Neuronal stem cell (in vitro differentiated cells): ENCODE measurements around the gene TCF7L2.
A peak's percentile ranks its signal among the peaks of the same experiment; 100 is the strongest.

ENCODE experiments used
- DNase-seq: peaks from one replicate; pipeline ENCODE4 v3.0.0-alpha.2; 2013; ENCODE audit warnings: low spot score
- H2AFZ ChIP-seq: one replicate; pipeline ENCODE4 v1.6.1; 2013; ENCODE audit warnings: mild to moderate bottlenecking, low read length, inconsistent platforms
- H2AK5ac ChIP-seq: 2 replicates; pipeline ENCODE4 v1.6.1; 2013; ENCODE audit warnings: low read depth, mild to moderate bottlenecking, inconsistent platforms, low read length, moderate library complexity, mixed read lengths
- H2BK120ac ChIP-seq: 2 replicates; pipeline ENCODE4 v1.6.1; 2013; ENCODE audit warnings: low read depth, mild to moderate bottlenecking, inconsistent platforms, low read length, moderate library complexity, mixed read lengths
- H2BK12ac ChIP-seq: one replicate; pipeline ENCODE4 v1.6.1; 2013; ENCODE audit warnings: low read length, inconsistent platforms
- H2BK15ac ChIP-seq: 2 replicates; pipeline ENCODE4 v1.6.1; 2013; ENCODE audit warnings: mild to moderate bottlenecking, low read length, inconsistent platforms, mixed read lengths
- H2BK5ac ChIP-seq: one replicate; pipeline ENCODE4 v1.6.1; 2013; ENCODE audit warnings: inconsistent platforms, mild to moderate bottlenecking, low read length, moderate library complexity
- H3K14ac ChIP-seq: one replicate; pipeline ENCODE4 v1.6.1; 2013; ENCODE audit warnings: low read length, inconsistent platforms
- H3K18ac ChIP-seq: 2 replicates; pipeline ENCODE4 v1.6.1; 2013; ENCODE audit warnings: low read length, inconsistent platforms
- H3K23ac ChIP-seq: 2 replicates; pipeline ENCODE4 v1.6.1; 2013; ENCODE audit warnings: low read depth, mild to moderate bottlenecking, mixed read lengths, low read length, inconsistent platforms; ENCODE audit not compliant: poor library complexity
- H3K27ac ChIP-seq: replicated peaks from 3 replicates; pipeline ENCODE4 v1.5.1; 2013; ENCODE audit warnings: low read length, inconsistent platforms
- H3K27me3 ChIP-seq, 3 experiments: 2 replicates each; pipeline ENCODE4 v1.6.1; 2013; ENCODE audit warnings: low read length in 3 of 3, mild to moderate bottlenecking in 2 of 3, inconsistent platforms in 1 of 3, low read depth in 1 of 3, mixed read lengths in 1 of 3, moderate library complexity in 1 of 3; ENCODE audit not compliant: control insufficient read depth in 3 of 3, insufficient read depth in 3 of 3
- H3K36me3 ChIP-seq, 2 donors: replicated peaks in 1 of 2; 2 replicates each; pipeline ENCODE4 v1.6.1; 2013; ENCODE audit warnings: low read length in 2 of 2; ENCODE audit not compliant: control insufficient read depth in 2 of 2, insufficient read depth in 2 of 2
- H3K4ac ChIP-seq: 2 replicates; pipeline ENCODE4 v1.6.1; 2013; ENCODE audit warnings: inconsistent platforms, mild to moderate bottlenecking, low read length, moderate library complexity
- H3K4me1 ChIP-seq, 2 donors: 1 replicate in 1 of 2; 2 replicates in 1 of 2; pipeline ENCODE4 v1.6.1; 2013; ENCODE audit warnings: low read length in 2 of 2, low read depth in 1 of 2; ENCODE audit not compliant: control insufficient read depth in 2 of 2, insufficient read depth in 1 of 2
- H3K4me2 ChIP-seq: one replicate; pipeline ENCODE4 v1.6.1; 2013; ENCODE audit warnings: mild to moderate bottlenecking, low read length, inconsistent platforms; ENCODE audit not compliant: insufficient read depth, poor library complexity, severe bottlenecking
- H3K4me3 ChIP-seq, 2 donors: 2 replicates each; pipeline ENCODE4 v1.5.1; 2013; ENCODE audit warnings: low read length in 2 of 2, mild to moderate bottlenecking in 2 of 2, inconsistent platforms in 1 of 2, moderate library complexity in 1 of 2
- H3K79me1 ChIP-seq: one replicate; pipeline ENCODE4 v1.6.1; 2013; ENCODE audit warnings: low read depth, mild to moderate bottlenecking, inconsistent platforms, low read length, moderate library complexity
- H3K9ac ChIP-seq: one replicate; pipeline ENCODE4 v1.6.1; 2013; ENCODE audit warnings: mild to moderate bottlenecking, low read depth, low read length, inconsistent platforms; ENCODE audit not compliant: poor library complexity
- H3K9me3 ChIP-seq, 2 donors: replicated peaks in 1 of 2; 2 replicates each; pipeline versions ENCODE3 to v1.6.1; 2013; ENCODE audit warnings: low read length in 2 of 2, mild to moderate bottlenecking in 2 of 2, inconsistent platforms in 1 of 2, low read depth in 1 of 2, mixed read lengths in 1 of 2, moderate library complexity in 1 of 2; ENCODE audit not compliant: control insufficient read depth in 2 of 2, insufficient read depth in 1 of 2
- H4K8ac ChIP-seq: one replicate; pipeline ENCODE4 v1.6.1; 2013; ENCODE audit warnings: low read depth, mild to moderate bottlenecking, inconsistent platforms, low read length, moderate library complexity
- H4K91ac ChIP-seq: one replicate; pipeline ENCODE4 v1.6.1; 2013; ENCODE audit warnings: low read length, low read depth, mild to moderate bottlenecking, inconsistent platforms; ENCODE audit not compliant: poor library complexity
- WGBS, 2 donors: extraction: QIAGEN DNeasy Blood & Tissue Kit; methylation state at CpG; one replicate each; pipeline ENCODE4 v1.1.7; 2013; ENCODE audit warnings: missing lambda C conversion rate in 2 of 2, mixed read lengths in 1 of 2; ENCODE audit not compliant: insufficient read length in 2 of 2, insufficient replicate concordance in 1 of 2; ENCODE audit errors: extremely low coverage in 2 of 2; 5-methylcytosine and 5-hydroxymethylcytosine counted together

The TCF7L2 gene

GRCh38 chr10:113094114-113094486, 144.1 kb downstream of the TCF7L2 start:
- H3K79me1 ChIP-seq, result peaks cover 7% of the 10 kb centered on the region
- no peak overlapping the region for H2BK120ac ChIP-seq
- H4K8ac ChIP-seq, result no peak overlapping the region
- H3K4me2 ChIP-seq, result no peak overlapping the region
- H3K27ac ChIP-seq, result no peak overlapping the region
- no peak for DNase-seq
- peaks cover 5 to 70% of the 10 kb centered on the region in 2 donors for H3K36me3 ChIP-seq
- no peak overlapping the region for H2BK15ac ChIP-seq
- no peak overlapping the region for H3K9ac ChIP-seq
- H2AFZ ChIP-seq, result no peak overlapping the region
- H4K91ac ChIP-seq, result no peak overlapping the region
- no peak overlapping the region for H3K4me3 ChIP-seq
- no peak overlapping the region for H2AK5ac ChIP-seq
- H3K4ac ChIP-seq, result no peak overlapping the region
- H2BK5ac ChIP-seq, result no peak overlapping the region
- H3K4me1 ChIP-seq, result peaks cover 5 to 7% of the 10 kb centered on the region in 2 donors
- no peak overlapping the region for H2BK12ac ChIP-seq
- H3K27me3 ChIP-seq, result no peaks in the 10 kb centered on the region
- no peaks in the 10 kb centered on the region for H3K9me3 ChIP-seq
- no peak overlapping the region for H3K23ac ChIP-seq
- no peak overlapping the region for H3K18ac ChIP-seq
- WGBS, 2 donors, result no CpG with 5 or more reads among the region's 3 CpGs
- H3K14ac ChIP-seq, result no peak overlapping the region

- Histone ChIP-seq H2BK12ac (no peak overlapping the region), H2BK120ac (no peak overlapping the region), H2AFZ (no peak overlapping the region), H3K27me3 (no peaks in the 10 kb centered on the region), H3K79me1 (peaks cover 5% of the 10 kb centered on the region), H2AK5ac (no peak overlapping the region), H3K36me3 (peaks cover 4 to 57% of the 10 kb centered on the region in 2 donors), H3K23ac (no peak overlapping the region), H3K9me3 (no peaks in the 10 kb centered on the region), H3K27ac (no peak overlapping the region), H4K8ac (no peak overlapping the region), H4K91ac (no peak overlapping the region), H3K4me2 (no peak overlapping the region), H3K9ac (no peak overlapping the region), H3K4ac (no peak overlapping the region), H3K14ac (peak overlapping the region; percentile 66), H3K18ac (peak overlapping the region; percentile 68), H2BK5ac (no peak overlapping the region), H3K4me3 (no peak overlapping the region), H3K4me1 (peaks cover 14 to 15% of the 10 kb centered on the region in 2 donors), H2BK15ac (no peak overlapping the region)
- no CpG with 5 or more reads among the region's 15 CpGs for WGBS, 2 donors
- DNase-seq, result no peak
These were observed 145.5 kb downstream of the TCF7L2 start for GRCh38 chr10:113095419-113096127.

- Histone ChIP-seq H2AFZ (no peak overlapping the region), H2BK5ac (peak overlapping the region; percentile 8), H3K36me3 (peaks cover 4 to 52% of the 10 kb centered on the region in 2 donors), H3K4me3 (no peak overlapping the region), H3K23ac (peak overlapping the region; percentile 44), H3K79me1 (peaks cover 5% of the 10 kb centered on the region), H4K8ac (no peak overlapping the region), H3K14ac (no peak overlapping the region), H2BK12ac (no peak overlapping the region), H3K4me2 (no peak overlapping the region), H3K4ac (no peak overlapping the region), H3K9me3 (peaks cover 0 to 5% of the 10 kb centered on the region in 2 donors), H2AK5ac (peak overlapping the region; percentile 11), H3K9ac (peak overlapping the region; percentile 75), H3K27me3 (no peaks in the 10 kb centered on the region), H3K4me1 (peaks cover 14 to 15% of the 10 kb centered on the region in 2 donors), H3K18ac (peak overlapping the region; percentile 51), H4K91ac (no peak overlapping the region), H2BK15ac (no peak overlapping the region), H3K27ac (no peak overlapping the region), H2BK120ac (no peak overlapping the region)
- no CpG with 5 or more reads among the region's 11 CpGs for WGBS, 2 donors
- DNase-seq, result no peak
These were observed 146.3 kb downstream of the TCF7L2 start for GRCh38 chr10:113096128-113096996.

GRCh38 chr10:113097036-113097435, 147.0 kb downstream of the TCF7L2 start:
- Histone ChIP-seq H3K4me1 (peaks cover 14 to 15% of the 10 kb centered on the region in 2 donors), H2BK15ac (no peak overlapping the region), H2AK5ac (peak overlapping the region; percentile 11), H3K4me2 (no peak overlapping the region), H4K91ac (no peak overlapping the region), H2AFZ (no peak overlapping the region), H3K9ac (peak overlapping the region; percentile 75), H3K27ac (no peak overlapping the region), H3K23ac (peak overlapping the region; percentile 44), H4K8ac (no peak overlapping the region), H3K79me1 (peaks cover 5% of the 10 kb centered on the region), H2BK12ac (no peak overlapping the region), H3K36me3 (peaks cover 2 to 46% of the 10 kb centered on the region in 2 donors), H3K9me3 (peaks cover 0 to 5% of the 10 kb centered on the region in 2 donors), H2BK5ac (peak overlapping the region; percentile 8), H3K4ac (no peak overlapping the region), H3K4me3 (no peak overlapping the region), H2BK120ac (no peak overlapping the region), H3K27me3 (no peaks in the 10 kb centered on the region), H3K14ac (no peak overlapping the region), H3K18ac (peak overlapping the region; percentile 51)
- WGBS, 2 donors, result no CpG with 5 or more reads among the region's 6 CpGs
- no peak for DNase-seq
